Activated CD4-positive, CD25-positive, alpha-beta regulatory T cell treated with anti-CD3 and anti-CD28 coated beads, Interleukin-2, amount 50 U/mL, for 24 hours (primary cell): Measurements from ENCODE around the gene PTPRM.

ENCODE experiments used
- ATAC-seq, 2 donors: fragments of 150-1000 bp; cut with Tn5 transposase; one replicate each; pipeline ENCODE4 v1.10.0; 2021; ENCODE audit warnings: mild to moderate bottlenecking in 1 of 2, moderate library complexity in 1 of 2

PTPRM gene

DNA sequence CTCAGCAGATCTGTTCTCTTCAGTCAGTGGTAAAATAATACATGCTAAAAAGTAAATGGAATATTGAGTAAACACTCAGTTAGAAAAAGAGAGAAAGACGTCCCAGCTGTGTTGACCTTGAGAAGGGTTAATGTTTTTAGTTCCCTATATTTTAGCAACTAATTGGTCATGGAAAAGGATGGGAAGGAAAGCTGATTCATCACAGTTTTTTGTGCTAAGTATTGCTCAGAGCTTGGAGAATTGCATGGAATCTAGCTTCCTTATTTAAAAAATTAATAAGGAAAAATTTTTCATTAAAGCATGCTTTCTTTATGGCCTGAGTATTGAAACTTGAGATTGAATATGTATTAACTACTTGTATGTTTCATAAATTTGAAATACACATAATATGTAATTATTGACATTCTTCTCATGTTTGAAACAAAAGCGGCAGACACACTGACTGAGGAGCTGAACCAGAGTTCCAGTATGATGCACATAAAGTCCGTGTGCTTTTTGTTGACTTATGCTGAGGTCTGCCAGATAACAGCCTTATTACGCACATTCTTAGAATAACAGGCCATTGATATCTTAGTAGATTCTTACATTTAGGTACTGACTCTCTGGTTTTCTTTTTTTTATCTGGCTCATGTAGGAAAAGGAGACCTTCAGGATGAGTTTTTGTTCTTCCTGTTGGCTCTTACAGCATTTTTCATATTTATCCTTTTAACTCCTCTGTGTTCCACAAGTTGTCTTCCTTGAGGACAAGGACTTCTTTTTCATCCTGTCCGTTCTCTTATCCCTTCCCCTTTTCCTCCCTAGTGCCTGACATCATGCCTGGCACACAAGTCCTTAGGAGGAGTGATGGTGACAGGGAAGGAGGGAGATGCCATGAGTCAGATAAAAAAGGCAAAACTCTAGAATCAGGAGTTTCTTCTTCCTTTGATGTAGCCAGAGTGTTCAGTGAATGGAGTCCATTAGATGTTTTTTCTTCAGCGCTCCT lies 194.1 kb downstream of the PTPRM start:
- no peak for ATAC-seq

DNA sequence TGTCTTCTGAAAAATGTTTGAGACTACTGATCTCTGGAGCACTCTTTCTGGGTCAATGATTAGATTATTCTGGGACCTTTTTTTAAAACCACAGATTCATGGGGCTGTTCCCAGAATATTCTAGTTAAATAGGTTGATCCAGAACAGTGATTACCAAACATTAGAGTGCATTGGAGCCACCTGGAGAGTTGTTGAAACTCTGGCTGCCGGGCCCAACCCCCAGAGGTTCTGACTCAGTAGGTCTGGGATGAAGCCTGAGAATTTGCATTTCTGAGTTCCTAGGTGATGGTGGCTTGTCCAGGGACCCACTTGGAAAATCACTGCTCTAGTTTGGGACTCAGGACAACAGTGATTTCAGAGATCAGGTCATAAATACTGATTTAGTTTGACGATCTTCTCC lies 197.3 kb downstream of the PTPRM start:
- ATAC-seq = no peak

DNA sequence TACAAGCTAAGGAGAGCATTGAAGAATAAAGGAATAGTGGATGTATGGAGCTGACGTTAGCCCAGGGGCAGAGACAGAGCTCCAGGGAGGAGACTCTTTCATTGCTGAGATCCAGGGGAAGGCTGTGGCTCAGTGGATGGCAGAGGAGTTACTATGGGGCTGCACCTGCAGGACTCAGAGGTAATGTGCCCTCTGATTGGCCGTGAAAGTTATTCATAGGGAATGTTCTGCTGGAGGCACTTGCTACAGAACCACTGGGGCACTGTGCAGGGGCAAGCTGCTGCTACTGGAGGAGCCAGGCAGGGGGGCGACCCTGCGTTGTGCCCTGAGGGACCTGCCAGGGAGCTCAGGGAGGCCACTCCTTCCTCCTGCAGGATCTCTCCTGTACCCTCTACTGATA lies 199.2 kb downstream of the PTPRM start:
- no peak for ATAC-seq

DNA sequence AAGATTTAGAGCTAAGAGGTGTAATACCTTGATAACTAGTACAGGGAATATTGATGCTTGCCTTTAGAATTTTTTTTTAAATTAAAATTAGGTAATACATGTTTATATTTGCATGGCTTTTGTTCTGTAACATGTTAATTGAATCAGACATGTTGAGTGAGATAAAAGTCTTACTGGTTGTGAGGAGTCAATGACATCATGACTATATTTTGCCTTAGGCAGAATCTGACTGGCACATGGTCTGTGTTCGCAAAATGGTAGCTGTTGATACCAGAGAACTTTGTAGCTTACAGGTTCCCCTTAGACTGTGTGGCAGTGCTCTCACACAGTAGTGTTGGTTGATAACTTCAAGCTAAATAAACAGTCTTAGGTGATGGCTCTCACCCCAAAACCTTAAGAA lies 199.7 kb downstream of the PTPRM start:
- no peak for ATAC-seq

DNA sequence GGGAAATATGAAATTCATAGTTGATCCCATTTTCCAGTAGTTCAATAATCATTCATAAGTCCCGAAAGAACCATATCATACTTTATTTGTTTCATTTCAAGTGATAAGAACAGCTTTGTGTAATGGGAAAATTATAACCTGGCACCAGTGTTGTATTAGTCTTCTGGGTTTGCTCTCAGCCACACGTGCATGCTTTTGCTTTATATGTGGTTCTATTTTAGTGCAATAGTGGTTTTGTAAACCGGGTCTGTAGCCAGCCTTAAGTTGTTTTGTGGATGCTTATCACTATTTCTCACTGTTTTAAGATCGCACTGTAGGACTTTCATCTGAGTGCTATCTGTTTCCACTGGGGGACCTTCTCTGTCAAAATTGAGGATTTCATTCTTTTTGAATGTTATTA lies 203.8 kb downstream of the PTPRM start:
- ATAC-seq = no peak

DNA sequence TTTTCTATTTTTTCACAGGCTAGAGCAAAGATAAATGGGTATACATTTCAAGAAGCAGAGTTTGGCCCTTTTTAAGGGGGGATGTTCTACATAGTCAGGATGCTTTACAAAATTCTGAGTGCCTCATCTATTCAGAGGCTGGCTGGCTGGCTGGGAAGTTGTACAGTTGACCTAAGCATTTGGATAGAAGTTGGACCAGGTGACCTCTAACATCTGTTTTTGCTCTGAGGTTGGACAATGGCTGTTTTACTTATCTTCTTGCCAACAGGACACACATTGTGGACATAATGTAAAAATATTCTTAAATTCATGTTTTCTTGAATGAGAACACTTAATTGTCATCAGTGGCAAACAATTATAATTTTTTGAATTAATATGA lies 205.4 kb downstream of the PTPRM start:
- no peak for ATAC-seq

DNA sequence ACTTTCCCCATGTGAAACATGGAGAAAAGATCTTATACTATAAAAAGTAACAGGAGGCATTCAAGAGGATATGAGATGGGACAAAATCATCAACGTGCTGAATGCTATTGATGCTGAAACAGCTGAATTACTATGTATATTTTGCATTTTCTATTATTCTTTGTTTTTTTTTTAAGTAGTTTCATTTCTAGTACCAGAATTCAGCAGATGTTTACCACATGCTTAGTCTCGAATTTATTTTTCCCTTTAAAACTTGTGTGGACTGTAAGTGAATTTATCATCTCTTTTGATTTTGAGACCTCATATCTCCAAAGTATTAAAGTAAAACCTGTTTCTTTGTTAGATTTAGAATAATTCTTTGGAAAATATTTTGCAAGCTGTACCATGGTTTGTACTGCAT lies 205.8 kb downstream of the PTPRM start:
- no peak for ATAC-seq

DNA sequence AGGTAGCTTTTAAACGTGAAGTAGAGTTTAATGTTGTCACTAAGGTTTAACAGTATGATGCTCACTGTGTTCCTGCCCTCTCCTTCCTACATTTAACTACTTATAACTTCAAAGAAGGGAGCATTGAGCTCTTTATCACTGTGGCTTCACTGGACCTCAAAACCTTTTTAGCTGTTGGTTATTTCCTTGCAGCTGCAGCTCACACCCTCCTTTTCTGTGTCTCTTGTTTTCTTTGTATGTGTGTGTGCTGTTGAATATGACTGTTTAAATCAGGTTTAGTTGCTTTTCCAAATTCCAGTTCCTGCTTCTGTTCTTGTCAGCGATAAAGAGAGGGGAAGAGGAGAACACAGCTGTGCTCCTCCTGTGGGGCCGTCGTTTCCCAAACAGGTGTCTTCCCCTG lies 208.0 kb downstream of the PTPRM start:
- ATAC-seq = no peak

DNA sequence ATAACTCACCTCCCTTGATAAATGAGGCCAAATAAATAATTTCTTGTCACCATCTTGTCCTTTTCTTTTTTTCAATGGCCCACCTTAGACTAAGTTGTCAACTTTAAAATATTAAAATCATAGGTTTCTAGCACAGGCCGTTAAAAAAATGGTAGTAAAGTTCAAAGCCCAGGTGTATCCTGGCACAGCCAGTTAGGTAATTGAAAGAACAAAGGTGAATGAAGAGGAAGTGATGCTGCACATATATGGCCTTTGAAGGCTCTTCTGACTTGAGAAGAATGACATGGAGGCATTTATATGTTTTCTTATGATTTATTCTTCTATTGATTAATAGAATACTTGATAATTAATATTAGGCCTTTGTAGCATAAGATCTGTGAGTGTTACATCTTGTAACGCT lies 208.7 kb downstream of the PTPRM start:
- ATAC-seq = no peak

DNA sequence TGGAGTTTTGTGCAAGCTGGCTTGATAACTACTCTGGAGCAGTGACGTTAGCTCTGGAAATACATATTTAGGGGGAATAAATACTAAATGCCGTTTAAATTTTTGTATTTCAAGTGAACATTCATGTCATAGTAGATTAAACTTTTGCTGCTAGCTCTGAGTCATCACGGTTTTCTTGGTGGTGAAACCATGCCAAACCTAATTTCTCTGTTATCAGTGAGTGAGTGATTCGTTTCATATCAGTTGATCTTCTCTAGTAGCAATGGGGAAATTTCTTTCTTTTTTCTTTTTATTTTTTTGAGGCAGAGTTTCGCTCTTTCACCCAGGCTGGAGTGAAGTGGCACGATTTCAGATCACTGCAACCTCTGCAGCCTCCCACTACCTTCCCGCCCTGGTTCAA lies 211.1 kb downstream of the PTPRM start:
- ATAC-seq = no peak

DNA sequence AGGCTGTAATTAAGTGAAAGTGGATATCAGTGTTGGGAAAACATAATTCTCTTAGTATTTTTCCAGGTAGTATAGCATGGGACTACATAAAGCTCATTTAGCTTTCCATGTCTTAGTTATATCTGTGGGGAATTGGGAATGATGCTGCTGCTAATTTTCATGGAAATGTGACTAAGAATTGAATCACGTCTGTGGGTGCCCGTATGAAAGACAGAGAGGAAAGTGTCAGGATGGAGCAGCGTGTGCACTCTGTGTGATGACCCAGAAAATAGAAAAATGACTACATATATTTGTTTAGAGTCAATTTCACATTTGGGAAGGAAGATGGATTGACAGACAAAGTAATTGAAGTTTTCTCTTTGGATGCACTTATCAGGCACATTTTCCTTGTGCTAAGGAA lies 212.1 kb downstream of the PTPRM start:
- ATAC-seq = no peak

DNA sequence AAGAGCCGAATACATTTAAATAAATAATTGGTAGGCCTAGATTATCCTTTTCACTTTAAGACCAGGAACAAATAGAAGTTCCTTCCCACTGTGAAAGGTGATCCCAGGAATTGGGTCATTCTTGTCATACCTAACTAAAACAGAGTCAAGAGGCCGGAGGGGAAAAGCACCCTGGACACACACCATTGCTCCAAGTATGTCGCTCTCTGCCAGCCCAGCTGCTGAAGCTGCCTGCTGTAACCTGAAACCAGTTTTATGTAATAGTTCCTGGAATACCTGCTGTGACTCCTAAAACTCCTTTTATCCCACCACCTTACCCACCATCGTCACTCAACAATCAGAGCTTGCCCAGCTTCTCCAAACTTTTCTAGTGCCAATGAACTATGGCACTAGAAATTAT lies 217.1 kb downstream of the PTPRM start:
- ATAC-seq = no peak

DNA sequence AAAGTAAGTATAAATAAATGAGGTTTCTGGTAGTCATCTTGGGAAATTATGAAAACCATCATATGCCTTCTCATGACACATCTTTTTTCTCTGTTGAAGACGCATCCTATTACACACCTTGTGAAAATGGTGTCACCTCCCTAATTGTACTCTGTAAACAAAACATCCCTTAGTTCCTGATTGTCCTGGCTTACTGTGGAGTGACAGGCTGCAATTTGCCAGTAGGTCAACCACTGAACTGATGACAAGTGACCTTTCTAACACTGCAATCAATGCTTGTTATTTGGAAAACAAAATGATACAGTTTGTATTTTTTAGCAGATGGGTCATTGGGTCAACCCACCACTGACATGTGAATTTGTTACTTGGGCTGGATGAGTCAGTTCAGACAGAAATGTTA lies 219.5 kb downstream of the PTPRM start:
- ATAC-seq = no peak

DNA sequence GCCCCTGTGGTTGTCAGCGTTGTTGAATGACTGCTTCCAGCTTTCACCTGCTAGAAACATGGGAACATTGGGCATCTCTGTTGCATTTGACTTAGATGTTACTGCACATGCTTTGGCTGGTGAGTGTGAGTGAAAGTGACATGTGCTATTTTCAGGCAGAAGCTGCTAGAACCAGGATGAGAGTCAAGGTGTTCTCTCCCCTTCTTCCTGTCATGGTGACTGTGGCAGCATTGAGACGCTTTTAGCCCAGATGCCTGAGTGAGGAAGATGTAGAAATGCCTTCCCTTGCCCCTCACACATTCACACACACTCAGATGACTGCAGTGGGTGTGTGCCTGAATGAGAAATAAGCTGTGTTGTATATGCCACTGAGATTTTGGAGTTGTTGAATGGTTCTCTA lies 220.2 kb downstream of the PTPRM start:
- no peak for ATAC-seq

DNA sequence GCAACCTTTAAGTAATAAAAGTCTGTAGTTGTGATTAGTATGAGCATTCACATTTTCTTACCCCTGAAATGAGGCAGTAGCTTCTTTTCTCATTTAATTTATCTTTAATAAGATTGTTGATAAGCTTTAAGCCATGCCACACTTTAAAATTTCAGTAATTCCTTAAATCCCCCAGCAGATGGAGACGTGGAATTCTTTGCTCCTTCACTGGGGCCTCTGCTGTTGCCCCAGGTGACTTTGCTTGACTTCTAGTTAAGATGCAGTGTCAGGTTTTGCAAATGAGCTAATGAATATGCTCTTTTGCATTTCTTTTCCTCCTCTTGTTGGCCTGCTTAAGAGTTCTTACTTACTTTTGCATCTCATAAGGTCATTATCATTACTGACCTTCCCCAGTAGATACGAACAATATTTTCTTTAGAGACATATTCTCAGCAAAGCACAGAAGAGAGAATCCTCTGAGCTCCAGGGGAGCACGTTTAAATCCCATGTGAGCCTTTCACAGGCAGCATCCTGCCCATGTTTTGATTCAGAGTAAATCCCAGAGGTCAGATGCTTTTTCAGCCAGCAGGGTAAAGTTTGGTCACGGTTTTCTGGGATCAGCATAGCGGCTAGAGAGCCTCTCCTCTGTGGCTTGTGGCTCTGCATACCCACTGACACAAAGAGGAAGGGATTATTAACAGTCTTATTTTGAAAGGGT lies 222.9 kb downstream of the PTPRM start:
- no peak for ATAC-seq

DNA sequence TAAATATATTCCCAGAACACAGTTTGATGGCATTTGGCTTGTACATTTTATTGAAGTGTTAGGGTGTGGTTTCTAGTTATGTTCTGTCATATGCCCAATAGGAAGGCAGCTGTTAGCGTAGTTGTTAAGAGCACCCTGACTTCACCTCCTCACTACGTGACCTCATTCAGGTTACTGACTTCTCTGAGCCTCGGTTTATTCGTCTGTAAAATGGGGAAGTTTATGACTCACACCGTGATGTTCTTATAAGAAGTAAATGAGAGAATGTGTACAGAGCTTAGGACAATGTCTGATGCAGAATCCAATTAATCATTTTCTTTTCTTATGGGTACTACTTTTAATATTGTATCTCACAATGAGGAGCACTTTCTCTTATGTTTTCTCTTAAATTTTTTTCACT lies 226.0 kb downstream of the PTPRM start:
- ATAC-seq = no peak

DNA sequence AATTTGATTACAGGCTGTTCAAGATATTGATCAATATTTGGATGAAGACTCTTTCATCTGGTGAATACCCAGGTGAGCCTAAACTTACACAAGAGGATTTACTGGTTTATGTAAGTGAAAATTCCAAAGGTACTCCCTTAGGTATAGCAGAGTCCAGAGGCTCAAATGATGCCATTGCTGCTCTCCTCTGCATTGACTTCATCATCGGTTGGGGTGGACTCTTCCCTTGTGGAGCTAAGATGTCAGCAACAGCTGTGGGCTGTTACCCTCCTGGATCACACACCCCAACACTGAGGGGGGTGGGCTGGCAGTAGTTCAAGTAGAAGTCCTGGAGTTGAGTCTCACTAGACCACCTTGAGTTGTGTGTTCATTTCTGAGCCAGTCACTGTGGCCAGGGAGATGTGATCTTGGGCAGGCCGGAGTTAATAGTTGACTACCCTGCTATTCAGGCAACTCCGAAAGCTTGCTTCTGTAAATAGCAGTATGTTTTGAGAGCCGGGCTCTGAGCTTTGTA lies 236.9 kb downstream of the PTPRM start:
- ATAC-seq = no peak

DNA sequence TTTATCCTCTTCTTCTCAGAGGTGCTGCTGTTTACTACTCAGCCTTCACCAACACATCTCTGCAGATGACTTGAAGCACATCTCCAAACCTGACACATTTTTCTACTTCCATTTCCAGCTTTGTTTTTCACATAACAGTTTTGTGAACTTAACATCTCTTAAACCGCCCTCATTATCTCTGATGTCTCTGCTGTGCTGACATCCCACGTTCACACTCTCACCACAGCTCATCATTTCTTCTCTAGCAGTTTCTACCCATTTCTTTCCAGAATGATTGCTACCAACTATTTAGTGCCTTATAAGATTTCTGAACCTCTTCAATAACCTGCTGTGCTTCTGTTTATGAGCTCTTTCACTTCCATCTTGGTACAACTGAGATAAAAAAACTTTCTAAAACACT lies 238.0 kb downstream of the PTPRM start:
- ATAC-seq = no peak

DNA sequence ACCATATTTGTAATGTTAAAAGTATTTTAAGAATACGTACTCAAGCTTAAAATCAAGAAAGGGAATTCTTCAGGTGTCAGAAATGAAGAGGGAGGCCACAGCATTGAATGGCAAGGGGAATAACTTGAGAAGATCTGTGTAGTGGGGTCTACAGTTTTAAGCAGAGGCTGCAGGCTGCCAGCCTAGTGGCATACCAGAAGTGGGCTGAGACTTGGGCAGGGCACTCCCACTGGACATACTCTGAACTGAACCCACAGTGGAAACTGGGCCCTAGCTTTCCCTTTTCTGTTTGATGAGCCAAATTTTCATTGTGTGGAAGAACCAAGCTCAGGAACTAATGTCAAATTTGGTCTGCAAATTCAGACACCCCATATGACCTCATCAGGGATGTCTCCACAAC lies 238.8 kb downstream of the PTPRM start:
- ATAC-seq = no peak

DNA sequence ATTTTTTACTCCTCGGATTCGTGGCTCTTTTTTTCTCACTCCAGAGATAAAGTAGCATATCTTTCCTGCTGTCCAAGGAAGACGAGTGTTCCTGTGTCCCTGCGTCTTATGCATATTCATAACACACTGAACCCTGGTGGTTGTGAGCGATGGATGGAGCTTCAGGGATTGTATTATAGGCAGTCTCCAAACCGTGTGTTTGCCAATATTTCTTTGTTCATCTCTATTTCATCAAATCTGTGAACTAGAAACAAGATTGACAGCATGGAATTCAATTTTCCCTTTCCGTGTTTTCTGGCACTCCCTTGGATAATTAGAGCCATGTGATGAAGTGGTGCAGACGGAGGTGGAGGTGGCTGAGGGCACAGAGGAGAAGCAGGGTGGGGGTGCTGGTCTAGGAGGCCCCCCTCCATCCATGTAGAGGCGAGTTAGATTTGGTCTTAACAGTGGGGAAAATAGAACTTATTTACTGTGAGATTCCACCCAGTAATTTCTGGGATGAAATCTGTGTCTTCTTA lies 240.9 kb downstream of the PTPRM start:
- ATAC-seq = no peak

DNA sequence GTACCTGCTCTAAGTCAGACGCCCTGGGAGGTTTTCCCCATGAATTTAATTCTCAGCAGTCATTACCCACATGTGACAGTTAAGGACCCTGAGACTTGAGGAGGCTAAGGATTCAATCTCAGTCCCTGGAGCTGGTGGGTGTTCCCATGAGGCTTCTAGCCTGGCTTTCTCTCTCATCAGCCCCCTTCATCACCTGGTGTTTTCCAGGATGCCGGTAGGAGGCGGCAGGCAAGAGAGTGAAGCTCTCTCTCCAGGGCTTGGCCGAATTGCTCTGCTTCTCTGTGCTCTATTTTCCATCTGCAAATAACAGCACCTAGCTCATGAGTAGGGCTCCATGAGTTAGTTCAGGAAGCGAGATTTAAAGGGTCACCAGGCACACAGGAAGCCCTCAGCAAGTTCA lies 241.9 kb downstream of the PTPRM start:
- ATAC-seq = no peak

DNA sequence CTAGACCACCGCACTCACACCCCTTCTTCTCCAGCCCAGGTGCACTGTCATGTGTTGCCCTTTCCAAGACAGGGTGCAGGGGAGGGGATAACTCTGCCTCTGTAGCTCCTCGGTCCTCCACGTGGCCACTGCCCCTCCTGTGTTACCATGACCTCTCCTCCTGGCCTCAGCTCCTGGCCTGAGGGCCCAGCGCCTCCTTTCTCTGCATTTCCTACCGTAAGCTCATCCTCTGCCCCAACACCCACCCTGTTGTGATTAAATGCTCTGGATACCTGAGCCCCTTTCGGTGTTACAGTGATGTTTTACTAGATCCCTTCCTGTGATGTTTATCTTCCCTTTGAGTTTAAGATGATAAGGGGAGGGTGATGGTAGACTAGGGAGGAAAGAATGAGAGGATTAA lies 242.3 kb downstream of the PTPRM start:
- no peak for ATAC-seq

DNA sequence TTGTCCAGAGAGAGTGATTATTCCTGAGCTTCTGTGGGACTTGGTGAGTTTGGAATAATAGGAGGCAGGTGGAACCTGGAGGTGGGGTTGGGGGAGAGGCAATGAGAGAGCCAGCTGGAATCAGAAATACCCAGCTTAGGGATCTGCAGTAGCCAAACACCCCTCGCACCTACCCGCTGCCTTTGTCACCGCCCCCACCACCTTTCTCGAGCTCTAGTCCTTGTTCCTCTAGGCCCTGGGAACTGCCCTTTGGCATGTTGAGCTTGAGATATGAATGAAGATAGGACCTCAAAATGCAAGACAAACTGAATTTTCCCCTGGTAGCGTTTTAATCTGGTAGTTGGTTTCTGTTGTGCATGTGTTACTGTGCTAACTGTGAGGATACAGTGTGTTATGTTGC lies 242.9 kb downstream of the PTPRM start:
- ATAC-seq = no peak
